Stimulated activated CD4-positive, alpha-beta T cell treated with anti-CD3 and anti-CD28 coated beads, Interleukin-1b, Interleukin-23, amount 100 ng/mL, for 24 hours (primary cell): ENCODE results near the gene MAFF.
"Not testable (repeated sequence)": the region's sequence is repeated elsewhere in the genome, so short reads cannot be mapped to it uniquely, and the experiment has no call there.

Experiments used
- DNase-seq, 4 experiments: peaks; one replicate each; pipeline ENCODE4 v3.0.0-alpha.2; 2020; ENCODE audit warnings: low read depth in 4 of 4, low spot score in 1 of 4

Gene MAFF

GRCh38 chr22:38222797-38223119, 21.0 kb downstream of the MAFF start:
- DNase-seq: no peak

GRCh38 chr22:38223289-38223960, 21.6 kb downstream of the MAFF start:
- no peak for DNase-seq

GRCh38 chr22:38226853-38227649, 25.3 kb downstream of the MAFF start:
- DNase-seq: no peak

- DNase-seq: no peak
These were observed 26.6 kb downstream of the MAFF start for GRCh38 chr22:38228326-38228872.

- no peak for DNase-seq
These were observed 27.3 kb downstream of the MAFF start for GRCh38 chr22:38228873-38229740.

GRCh38 chr22:38230108-38230825, 28.5 kb downstream of the MAFF start:
- no peak for DNase-seq

GRCh38 chr22:38230916-38231315, 29.1 kb downstream of the MAFF start:
- DNase-seq: no peak

GRCh38 chr22:38232196-38232595, 30.4 kb downstream of the MAFF start:
- DNase-seq: no peak

GRCh38 chr22:38233427-38233826, 31.6 kb downstream of the MAFF start:
- no peak for DNase-seq

GRCh38 chr22:38233856-38234255, 32.1 kb downstream of the MAFF start:
- not testable (repeated sequence) for DNase-seq

GRCh38 chr22:38235240-38235850, 33.6 kb downstream of the MAFF start:
- no peak for DNase-seq

GRCh38 chr22:38236786-38237185, 35.0 kb downstream of the MAFF start:
- DNase-seq: no peak

GRCh38 chr22:38238519-38239071, 36.8 kb downstream of the MAFF start:
- no peak for DNase-seq

- DNase-seq: no peak
These were observed 37.4 kb downstream of the MAFF start for GRCh38 chr22:38239101-38239761.

- no peak for DNase-seq
These were observed 39.0 kb downstream of the MAFF start for GRCh38 chr22:38240734-38241252.

GRCh38 chr22:38243007-38243765, 41.4 kb downstream of the MAFF start:
- no peak for DNase-seq

GRCh38 chr22:38244106-38244505, 42.3 kb downstream of the MAFF start:
- DNase-seq: no peak

- DNase-seq: no peak
These were observed 44.4 kb downstream of the MAFF start for GRCh38 chr22:38246046-38246658.
